Spleen (tissue), 11 donors: ENCODE data around the gene IPO4. TPM values are rescaled to one million over a fixed set of nuclear protein-coding genes. Genes with fewer than 3 reads are reported as not detected.

Experiments used
- DNase-seq: peaks from one replicate; pipeline ENCODE4 v3.0.0-alpha.2; 2020
- H3K27ac ChIP-seq, 8 donors: fragments of 200-600 bp; sonication (generic) in 7 of 8; 1 replicate in 4 of 8; 2 replicates in 4 of 8; pipeline versions ENCODE4 v1.5.0 to v1.8.0; 2016 to 2021; ENCODE audit warnings: inconsistent platforms in 4 of 8, mild to moderate bottlenecking in 4 of 8, moderate library complexity in 1 of 8
- H3K27me3 ChIP-seq, 7 donors: fragments of 200-600 bp; sonication (generic) in 6 of 7; replicated peaks in 1 of 7; 1 replicate in 4 of 7; 2 replicates in 3 of 7; pipeline versions ENCODE4 v1.5.0 to v1.8.0; 2016 to 2021; ENCODE audit warnings: inconsistent platforms in 3 of 7, mild to moderate bottlenecking in 1 of 7
- H3K36me3 ChIP-seq, 6 donors: fragments of 200-600 bp; sonication (generic) in 5 of 6; 1 replicate in 4 of 6; 2 replicates in 2 of 6; pipeline versions ENCODE4 v1.5.0 to v1.8.0; 2016 to 2021; ENCODE audit warnings: inconsistent platforms in 2 of 6
- H3K4me1 ChIP-seq, 6 donors: fragments of 200-600 bp; sonication (generic) in 5 of 6; 1 replicate in 3 of 6; 2 replicates in 3 of 6; pipeline versions ENCODE4 v1.5.0 to v1.8.0; 2016 to 2021; ENCODE audit warnings: inconsistent platforms in 3 of 6
- H3K4me3 ChIP-seq, 8 donors: fragments of 200-600 bp; sonication (generic) in 7 of 8; 1 replicate in 4 of 8; 2 replicates in 4 of 8; pipeline versions ENCODE4 v1.5.0 to v1.8.0; 2016 to 2021; ENCODE audit warnings: inconsistent platforms in 4 of 8, mild to moderate bottlenecking in 4 of 8, moderate library complexity in 2 of 8
- H3K9me3 ChIP-seq, 8 donors: fragments of 200-600 bp; sonication (generic) in 7 of 8; 1 replicate in 4 of 8; 2 replicates in 4 of 8; pipeline versions ENCODE4 v1.5.0 to v1.8.0; 2016 to 2021; ENCODE audit warnings: inconsistent platforms in 4 of 8
- POLR2A ChIP-seq, 3 donors: fragments of 450-650 bp; IDR thresholded peaks; one replicate each; pipeline ENCODE4 v1.5.1; 2017; ENCODE audit warnings: antibody characterized with exemption in 3 of 3, mild to moderate bottlenecking in 1 of 3
- POLR2AphosphoS5 ChIP-seq, 3 donors: sonication (generic); formaldehyde crosslinking; IDR thresholded peaks; one replicate each; pipeline ENCODE4 v1.5.1; 2017; ENCODE audit warnings: antibody characterized with exemption in 3 of 3
- WGBS, 5 donors: extraction: QIAGEN DNeasy Blood & Tissue Kit in 3 of 5; methylation state at CpG; one replicate each; pipeline versions ENCODE4 v1.1.5 to v1.1.7; 2013 to 2018; 5-methylcytosine and 5-hydroxymethylcytosine counted together
- intact Hi-C: fragments of 100-400 bp; cut with DNase I; formaldehyde crosslinking; loops from one replicate; pipeline ENCODE4 v1.15.0; 2023; ENCODE audit warnings: low total_unique reads
- polyA plus RNA-seq, 3 donors: library from polyadenylated mRNA; stranded (reverse); fragments of 200-250 nt; gene quantifications; one replicate each; pipeline ENCODE4 v1.2.1, GENCODE V29; 2013
- total RNA-seq, 7 donors: library from RNA; depleted of rRNA in 3 of 7; stranded (reverse); fragments of >200 nt in 3 of 7; fragmentation: NEBNext Ultra II Directional in 4 of 7; extraction: Animal tissue kit (Norgen Biotek cat#: 25700) in 4 of 7; gene quantifications; one replicate each; pipeline versions ENCODE4 v1.1.0 to v1.2.1, GENCODE V29; 2016 to 2021
- TF ChIP-seq, protein P1 (sequence below), 11 experiments: fragments of 200-600 bp in 7 of 11; fragments of 450-650 bp in 4 of 11; sonication (generic) in 4 of 11; IDR thresholded peaks in 8 of 11; conservative IDR thresholded peaks in 3 of 11; 1 replicate in 7 of 11; 2 replicates in 4 of 11; pipeline versions ENCODE4 v1.4.0 to v1.8.0; 2016 to 2021; ENCODE audit warnings: antibody characterized with exemption in 11 of 11, inconsistent platforms in 4 of 11, mild to moderate bottlenecking in 1 of 11
- donor health status: healthy with polysubstance abuse.
- donor health status: DM: no; HTN: no; CAD: no; lungs with moderate emphysema.
- donor health status: DM: no; HTN: no; CAD: no.
- donor health status: Bipolar disorder and iron deficiency.
- donor health status: healthy.
- donor health status: DM: no; HTN: no; CAD: no.
- donor health status: DM: yes; HTN: yes; CAD: no.

Gene IPO4
- total and polyA plus RNA-seq, 10 donors: 10.0 to 49.7 (median 21.5) TPM

DNA sequence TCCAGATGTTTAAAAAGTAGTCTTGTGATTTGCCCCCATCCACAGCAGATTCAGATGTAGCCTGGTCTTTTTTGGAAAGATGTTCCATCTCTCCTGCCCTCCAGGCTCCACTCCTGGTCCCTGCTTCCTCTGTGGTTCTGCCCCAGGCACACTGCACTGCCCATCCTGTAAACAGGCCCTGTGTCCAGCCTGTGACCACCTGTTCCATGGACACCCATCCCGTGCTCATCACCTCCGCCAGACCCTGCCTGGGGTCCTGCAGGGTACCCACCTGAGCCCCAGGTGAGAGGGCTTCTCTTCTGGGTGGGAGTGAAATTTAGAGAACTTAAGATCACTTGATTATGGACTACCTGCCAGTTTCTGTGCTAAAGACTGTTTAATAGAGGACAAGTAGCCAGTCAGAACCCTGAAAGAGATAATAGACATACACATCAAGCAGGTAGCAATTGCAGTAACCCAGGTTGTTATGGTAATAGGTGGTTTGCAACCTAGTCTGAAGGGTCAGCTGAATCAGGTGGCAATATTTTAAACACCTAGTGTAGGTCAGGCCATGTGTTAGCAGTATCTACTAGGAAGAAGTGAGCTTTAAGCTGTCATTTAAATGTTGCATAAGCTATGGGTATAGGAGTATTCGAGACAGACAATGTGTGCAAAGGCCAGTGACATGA, 39.2 kb downstream of the IPO4 start:
- H3K36me3 ChIP-seq: peaks cover 9 to 74% (median 62%) of the 10 kb centered on the region in 6 donors
- intact Hi-C loops: no loop called here

GRCh38 chr14:24147761-24148428, 40.7 kb downstream of the IPO4 start:
- H3K27ac ChIP-seq: peak overlapping the region; percentile 79 to 99 (median 96)
- H3K27me3 ChIP-seq: no peaks in the 10 kb centered on the region
- peaks cover 9 to 74% (median 59%) of the 10 kb centered on the region in 6 donors for H3K36me3 ChIP-seq
- intact Hi-C loops: no loop called here
- H3K4me1 ChIP-seq: peaks cover 25 to 76% (median 55%) of the 10 kb centered on the region in 6 donors
- peak overlapping the region; percentile 76 to 99 (median 95) for H3K4me3 ChIP-seq
- no peak for TF ChIP-seq POLR2A (IDR thresholded peaks at IDR 0.05)
- TF ChIP-seq, protein P1, sequence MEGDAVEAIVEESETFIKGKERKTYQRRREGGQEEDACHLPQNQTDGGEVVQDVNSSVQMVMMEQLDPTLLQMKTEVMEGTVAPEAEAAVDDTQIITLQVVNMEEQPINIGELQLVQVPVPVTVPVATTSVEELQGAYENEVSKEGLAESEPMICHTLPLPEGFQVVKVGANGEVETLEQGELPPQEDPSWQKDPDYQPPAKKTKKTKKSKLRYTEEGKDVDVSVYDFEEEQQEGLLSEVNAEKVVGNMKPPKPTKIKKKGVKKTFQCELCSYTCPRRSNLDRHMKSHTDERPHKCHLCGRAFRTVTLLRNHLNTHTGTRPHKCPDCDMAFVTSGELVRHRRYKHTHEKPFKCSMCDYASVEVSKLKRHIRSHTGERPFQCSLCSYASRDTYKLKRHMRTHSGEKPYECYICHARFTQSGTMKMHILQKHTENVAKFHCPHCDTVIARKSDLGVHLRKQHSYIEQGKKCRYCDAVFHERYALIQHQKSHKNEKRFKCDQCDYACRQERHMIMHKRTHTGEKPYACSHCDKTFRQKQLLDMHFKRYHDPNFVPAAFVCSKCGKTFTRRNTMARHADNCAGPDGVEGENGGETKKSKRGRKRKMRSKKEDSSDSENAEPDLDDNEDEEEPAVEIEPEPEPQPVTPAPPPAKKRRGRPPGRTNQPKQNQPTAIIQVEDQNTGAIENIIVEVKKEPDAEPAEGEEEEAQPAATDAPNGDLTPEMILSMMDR (IDR thresholded peaks at IDR 0.05 in 8 of 11, conservative IDR thresholded peaks at IDR 0.05 in 3 of 11): no peak
- TF ChIP-seq POLR2AphosphoS5 (IDR thresholded peaks at IDR 0.05): no peak
- WGBS, 5 donors: 6 to 9% (median 8%) methylated on average over 18 to 29 of the region's 29 CpGs
- no peak for DNase-seq
- no peaks in the 10 kb centered on the region for H3K9me3 ChIP-seq

More for the DNA sequence above, 39.2 kb downstream of the IPO4 start:
- H3K4me3 ChIP-seq: no peak overlapping the region
- no peak overlapping the region for H3K27ac ChIP-seq
- DNase-seq: no peak
- 92 to 98% (median 95%) methylated on average over 3 of the region's 3 CpGs for WGBS, 5 donors
- H3K27me3 ChIP-seq: no peaks in the 10 kb centered on the region
- TF ChIP-seq POLR2AphosphoS5 (IDR thresholded peaks at IDR 0.05) (no peak), POLR2A (IDR thresholded peaks at IDR 0.05) (no peak)
- TF ChIP-seq, protein P1 (IDR thresholded peaks at IDR 0.05 in 8 of 11, conservative IDR thresholded peaks at IDR 0.05 in 3 of 11): no peak
- peaks cover 24 to 61% (median 48%) of the 10 kb centered on the region in 6 donors for H3K4me1 ChIP-seq
- H3K9me3 ChIP-seq: no peaks in the 10 kb centered on the region

DNA sequence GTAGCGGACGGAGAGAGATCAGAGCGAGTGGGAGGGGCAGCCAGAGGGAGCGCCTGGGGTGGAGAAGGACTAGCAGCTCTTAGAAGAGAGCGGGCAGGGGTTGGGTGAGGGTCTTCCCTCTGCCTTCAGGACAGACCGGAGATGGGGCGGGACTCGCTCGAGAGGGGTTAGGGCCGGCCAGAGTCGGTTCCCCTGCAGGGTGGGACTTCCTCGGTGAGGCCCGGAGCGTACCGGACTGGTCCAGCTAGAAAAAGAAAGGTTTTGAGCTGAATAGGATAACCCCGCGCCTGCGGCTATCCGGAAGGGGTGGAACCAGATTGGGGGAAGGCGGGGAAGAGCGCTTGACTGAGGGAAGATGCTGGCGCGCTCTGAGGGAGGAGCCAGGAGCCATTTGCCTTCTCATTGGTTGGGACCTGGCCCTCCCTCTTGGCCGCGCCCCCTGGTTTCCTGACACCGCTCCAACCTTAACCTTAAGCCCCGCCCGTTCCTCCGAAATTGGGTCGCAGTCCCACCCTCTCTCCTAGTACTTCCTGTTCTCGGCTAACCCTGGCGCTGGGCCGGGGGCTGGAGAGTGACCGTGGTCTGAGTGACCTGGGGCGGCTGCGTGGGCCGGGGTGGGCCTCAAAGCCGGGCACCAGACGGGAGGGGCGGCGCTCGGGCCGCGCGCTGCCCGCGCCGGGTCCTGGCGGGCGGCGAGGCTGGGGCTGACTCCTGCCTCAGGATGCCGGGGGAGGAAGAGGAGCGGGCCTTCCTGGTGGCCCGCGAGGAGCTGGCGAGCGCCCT, 41.4 kb downstream of the IPO4 start, which contains the start of gene RNF31:
Gene RNF31 (plus strand): TSS at position 521 of the 783 bp plus-strand sequence. CDS start 201 bp downstream, at position 722.
- 0 to 1% (median 1%) methylated on average over 25 to 57 of the region's 57 CpGs for WGBS, 5 donors
- intact Hi-C loops: no loop called here
- H3K36me3 ChIP-seq: peaks cover 9 to 74% (median 53%) of the 10 kb centered on the region in 6 donors

More for the DNA sequence above, 41.4 kb downstream of the IPO4 start, which contains the start of gene RNF31:
- H3K27ac ChIP-seq: peak within 1 kb of the TSS; percentile 89 to 99 (median 96)
- H3K27me3 ChIP-seq: no peaks in the 10 kb centered on the region
- peak within 1 kb of the TSS; percentile 76 to 99 (median 95) for H3K4me3 ChIP-seq
- H3K4me1 ChIP-seq: peaks cover 27 to 83% (median 62%) of the 10 kb centered on the region in 6 donors
- H3K9me3 ChIP-seq: no peaks in the 10 kb centered on the region
- peak; percentile 99 for DNase-seq
- TF ChIP-seq POLR2A (IDR thresholded peaks at IDR 0.05): no peak
- TF ChIP-seq POLR2AphosphoS5 (IDR thresholded peaks at IDR 0.05): peak; percentile 81 to 85 (median 84)
- TF ChIP-seq, protein P1 (IDR thresholded peaks at IDR 0.05 in 8 of 11, conservative IDR thresholded peaks at IDR 0.05 in 3 of 11): peak in 2 of 11 experiments; percentile 14 to 39
